HCEC 1CT (cell line): ENCODE data around the gene HSPA12A.

Experiments
- DNase-seq: peaks from one replicate; pipeline ENCODE4 v3.0.0-alpha.2; 2017

HSPA12A gene, protein sequence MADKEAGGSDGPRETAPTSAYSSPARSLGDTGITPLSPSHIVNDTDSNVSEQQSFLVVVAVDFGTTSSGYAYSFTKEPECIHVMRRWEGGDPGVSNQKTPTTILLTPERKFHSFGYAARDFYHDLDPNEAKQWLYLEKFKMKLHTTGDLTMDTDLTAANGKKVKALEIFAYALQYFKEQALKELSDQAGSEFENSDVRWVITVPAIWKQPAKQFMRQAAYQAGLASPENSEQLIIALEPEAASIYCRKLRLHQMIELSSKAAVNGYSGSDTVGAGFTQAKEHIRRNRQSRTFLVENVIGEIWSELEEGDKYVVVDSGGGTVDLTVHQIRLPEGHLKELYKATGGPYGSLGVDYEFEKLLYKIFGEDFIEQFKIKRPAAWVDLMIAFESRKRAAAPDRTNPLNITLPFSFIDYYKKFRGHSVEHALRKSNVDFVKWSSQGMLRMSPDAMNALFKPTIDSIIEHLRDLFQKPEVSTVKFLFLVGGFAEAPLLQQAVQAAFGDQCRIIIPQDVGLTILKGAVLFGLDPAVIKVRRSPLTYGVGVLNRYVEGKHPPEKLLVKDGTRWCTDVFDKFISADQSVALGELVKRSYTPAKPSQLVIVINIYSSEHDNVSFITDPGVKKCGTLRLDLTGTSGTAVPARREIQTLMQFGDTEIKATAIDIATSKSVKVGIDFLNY

DNA sequence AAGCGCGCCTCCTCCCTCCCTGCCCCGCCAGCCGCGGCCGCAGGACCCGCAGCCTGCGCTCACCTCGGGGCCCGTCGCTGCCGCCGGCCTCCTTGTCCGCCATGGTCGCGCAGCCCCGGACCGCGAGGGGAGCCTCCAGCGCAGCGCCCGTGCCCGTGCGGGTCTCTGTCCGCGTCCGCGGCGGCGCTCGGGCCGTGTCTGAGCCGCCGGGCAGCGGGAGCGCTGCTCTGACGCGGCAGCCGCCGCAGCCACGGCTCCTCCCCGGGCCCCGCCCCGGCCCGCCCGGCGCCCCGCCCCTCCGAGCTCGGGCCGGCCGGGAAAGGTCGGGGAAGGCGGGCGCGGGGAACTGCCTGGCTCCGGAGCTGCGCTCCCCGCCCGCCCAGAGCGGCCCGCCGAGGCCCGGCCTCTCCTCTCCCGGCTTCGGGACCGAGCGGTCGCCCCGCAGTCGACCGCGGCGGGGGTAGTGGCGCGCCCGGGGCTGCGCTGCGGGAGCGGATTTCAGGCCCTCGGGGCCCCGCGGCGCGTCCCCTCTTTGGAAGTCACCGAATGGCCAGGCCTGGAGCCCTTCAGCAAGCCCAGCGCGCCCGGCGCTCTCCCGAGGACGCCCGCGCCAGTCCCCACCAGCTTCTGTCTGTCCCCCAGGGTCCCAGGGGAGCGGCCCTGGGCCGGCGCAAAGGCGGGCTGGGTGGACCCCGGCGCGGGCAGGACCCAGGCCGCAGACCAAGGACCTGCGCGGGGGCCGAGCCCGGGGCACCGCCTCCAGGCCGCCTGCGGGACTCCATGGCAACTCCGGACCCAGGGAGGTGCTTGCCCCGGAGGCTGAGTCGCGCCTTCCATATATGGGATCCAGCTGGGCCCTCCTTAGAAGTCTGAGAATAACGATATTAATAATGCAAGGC, at the start of gene HSPA12A:
Gene HSPA12A (minus strand): TSS at position 200 of the 899 bp plus-strand sequence. CDS start 97 bp downstream, at position 103.
- peak; percentile 87 for DNase-seq

DNA sequence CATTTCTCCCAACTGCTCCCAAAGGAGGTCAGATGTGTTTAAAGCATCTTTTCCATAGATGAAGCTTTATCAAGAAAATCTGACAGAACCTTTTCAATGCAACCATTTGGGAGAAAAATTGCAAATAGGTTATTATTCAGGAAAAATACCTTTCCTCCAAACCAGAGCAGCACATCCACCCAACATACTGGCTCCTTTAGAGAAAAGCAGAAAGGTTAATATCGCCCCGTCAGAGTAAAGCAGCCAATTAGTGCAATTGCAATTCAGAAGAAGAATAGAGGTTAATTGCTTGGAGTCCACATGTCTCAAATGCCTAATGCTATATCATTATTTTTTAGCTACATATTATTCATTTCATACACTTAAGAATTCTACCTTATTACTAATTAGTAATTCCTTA, 48.9 kb upstream of the HSPA12A start:
- no peak for DNase-seq

DNA sequence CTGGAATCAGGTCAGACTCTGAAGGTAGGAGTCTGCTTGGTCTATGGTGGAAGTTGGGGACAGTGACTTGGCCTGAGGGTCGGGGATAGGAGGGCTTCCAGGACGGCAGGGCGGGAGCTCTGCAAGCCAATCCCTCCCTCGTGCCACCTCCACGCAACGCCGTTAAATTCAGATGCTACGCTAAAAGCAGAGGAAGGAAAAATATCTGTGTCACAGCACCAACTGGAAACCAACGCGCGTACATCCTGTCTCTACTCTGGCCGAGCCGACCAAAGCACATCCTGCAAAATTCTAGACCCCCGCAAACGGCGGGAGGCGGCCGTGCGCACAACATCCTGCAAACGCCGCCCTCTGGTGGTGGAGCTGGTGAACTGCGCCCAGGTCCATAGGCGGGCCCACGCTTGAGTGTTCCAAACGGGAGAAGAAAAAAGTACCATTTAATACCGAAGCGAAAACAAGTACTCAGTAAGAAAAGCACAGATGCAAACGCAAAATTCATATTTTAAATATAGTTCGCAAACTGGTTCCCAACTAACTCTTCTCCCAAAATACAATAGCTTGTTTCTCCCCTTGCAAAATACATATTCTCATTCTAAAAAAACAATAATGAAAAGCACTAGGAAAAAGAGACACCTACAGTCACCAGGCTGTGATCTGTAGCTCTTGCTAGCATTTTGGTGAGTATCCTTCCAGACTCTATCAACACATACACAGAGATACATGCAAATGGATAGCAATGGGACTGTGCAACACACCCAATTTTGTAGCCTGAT, 45.7 kb upstream of the HSPA12A start:
- peak; percentile 50 for DNase-seq

DNA sequence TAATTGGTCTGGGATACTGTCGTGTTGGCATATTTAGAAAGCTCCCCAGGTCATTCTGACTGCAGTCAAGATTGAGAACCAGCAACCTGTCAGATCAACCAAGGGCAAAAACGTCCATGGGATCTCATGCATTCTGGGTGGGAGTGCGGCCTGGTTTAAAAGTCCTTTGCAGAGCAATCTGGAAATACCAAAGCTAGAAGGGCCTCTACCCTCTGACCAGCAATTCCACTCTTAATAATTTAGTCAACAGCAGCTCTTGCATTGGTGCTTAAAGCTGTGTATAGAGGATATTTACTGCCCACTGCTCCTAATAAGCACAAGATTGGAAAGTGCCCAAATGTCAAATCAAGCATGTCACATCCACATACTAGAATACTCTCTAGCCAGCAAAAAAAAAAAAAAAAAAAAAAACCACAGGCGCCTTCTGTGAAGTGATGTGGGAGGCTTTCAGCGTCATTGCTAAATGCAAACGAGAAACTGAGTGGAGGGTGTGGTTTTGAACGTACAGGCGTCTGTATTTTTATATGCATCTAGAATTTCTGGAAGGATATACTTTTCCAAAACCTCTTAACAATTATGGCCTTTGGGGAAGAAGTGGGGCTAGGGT, 44.8 kb upstream of the HSPA12A start:
- DNase-seq = no peak

DNA sequence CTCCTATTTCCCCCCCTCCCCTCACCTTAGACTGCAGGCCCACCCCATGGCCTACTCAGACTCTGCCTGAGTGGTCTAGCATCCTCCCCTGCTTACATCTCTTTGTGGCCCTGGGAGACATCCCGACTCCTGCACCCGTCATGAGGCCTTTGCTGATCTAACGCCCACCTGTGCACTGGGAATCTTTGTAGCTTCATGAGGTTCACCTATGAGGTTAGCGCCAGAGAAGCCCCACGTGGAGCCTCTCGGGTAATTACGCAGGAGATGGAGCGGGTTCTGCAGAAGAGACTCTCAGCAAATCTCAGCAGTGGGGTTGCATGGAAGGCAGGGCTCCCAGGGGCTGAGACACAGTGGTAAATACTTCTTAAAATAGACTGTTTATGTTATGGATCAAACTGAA, 43.5 kb upstream of the HSPA12A start:
- DNase-seq = no peak

DNA sequence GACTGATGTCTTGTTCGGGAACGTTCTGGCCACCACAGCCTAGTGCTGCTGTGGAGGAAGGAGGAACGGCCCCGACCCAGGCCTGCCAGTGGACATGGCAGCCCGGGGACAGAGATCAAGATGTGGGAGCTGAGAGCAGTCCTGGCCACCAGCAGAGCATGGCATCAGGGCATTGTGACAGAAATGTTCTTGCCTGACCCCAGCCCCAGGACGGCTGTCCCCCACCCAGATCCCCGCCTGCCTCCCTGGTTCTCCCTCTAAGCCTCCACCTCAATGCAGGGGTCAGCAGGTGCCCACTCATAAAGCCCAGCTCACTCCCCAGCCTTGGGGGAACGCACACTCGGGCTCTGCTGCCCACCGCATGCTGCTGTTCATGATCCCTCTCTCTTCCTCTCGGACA, 42.9 kb upstream of the HSPA12A start:
- no peak for DNase-seq

DNA sequence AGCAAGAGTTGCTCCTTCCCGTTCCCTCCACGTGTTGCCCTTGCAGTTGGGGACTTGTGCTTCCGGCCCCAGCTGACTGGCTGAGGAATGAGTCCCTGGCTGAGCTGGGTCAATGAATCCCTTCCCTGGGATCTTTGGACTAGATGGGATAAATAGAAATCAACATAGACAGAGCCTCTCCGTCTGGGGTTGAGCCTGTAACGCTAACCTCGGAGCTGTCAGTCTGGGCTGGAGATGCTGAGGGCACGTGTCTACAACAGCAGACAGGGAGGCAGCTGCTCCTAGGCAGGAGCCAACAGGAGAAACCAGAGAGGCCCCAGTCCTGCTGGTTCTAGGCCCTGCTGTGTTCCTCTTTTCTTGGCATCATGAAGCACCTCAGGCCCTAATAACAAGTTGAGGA, 42.3 kb upstream of the HSPA12A start:
- no peak for DNase-seq

DNA sequence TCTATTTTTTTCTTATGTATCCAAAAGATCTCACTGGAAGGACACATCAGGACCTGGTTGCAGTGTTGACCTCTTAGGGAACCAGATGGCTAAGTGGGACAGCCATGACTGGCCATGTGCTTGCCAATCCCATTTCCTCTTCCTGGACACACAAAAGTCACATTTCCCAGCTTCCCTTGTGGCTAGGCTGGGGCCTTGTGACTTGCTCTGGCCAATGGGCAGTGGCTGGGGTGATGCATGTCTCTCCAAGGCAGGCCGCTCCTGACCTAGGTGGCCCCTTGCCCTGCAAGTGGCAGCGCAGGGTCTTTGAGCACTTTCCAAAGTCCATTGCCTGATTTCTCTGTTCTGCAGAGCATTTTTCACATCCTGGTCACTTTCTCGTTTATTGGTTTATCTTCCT, 41.7 kb upstream of the HSPA12A start:
- no peak for DNase-seq

DNA sequence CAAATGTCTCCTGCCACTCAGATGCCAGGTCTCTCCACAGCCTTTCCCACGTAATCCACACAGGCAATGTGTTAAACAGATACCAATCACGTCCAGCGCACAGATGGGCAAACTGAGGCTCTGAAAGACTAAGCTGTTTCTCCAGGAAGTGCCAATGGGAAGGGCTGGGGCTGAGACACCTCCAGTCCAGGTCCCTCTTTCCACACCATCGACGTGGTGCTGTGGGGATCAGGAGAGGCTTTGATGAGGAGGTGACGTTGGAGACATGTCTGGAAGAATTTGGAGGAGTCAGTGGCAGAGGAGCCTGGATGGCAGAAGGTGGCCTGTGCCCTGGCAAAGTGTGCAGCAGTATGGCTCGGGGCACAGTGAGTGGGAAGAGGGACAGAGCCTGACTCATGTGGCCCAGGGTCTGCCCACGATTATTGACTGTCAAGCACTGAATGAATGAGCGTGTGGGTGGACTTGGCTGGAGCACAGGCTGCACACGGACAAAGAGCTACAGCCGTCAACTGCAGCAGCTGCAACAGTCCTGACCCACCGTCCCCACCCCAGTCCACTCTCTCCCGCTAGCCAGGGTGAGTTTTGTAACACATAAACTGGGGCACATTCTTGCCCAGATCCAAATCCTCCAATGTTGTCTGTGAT, 40.8 kb upstream of the HSPA12A start:
- no peak for DNase-seq

DNA sequence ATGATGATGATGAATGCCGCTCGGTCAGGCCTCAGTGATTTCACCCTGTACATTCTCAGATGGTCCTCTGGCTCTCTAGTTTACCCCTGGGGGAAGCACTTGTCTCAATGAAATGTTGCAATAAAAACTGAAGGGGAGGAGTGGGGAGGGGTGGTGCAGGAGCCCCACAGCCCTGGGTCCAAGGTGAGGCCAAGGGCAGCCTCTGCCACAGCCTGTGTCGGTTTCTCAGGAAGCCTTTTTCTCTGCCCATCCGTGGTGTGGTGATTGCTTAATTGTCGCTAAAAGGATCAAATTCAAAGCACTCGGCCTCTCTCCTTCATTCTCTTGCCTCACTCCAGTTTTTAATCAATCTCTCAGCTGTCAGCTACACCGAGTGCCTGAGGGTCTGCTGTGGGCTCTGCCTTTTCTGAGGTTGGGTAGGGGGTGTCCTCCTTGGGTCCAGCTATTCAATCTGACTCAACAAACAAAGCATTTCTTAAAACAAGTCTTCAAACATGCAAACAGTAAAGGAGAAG, 39.1 kb upstream of the HSPA12A start:
- DNase-seq = no peak

DNA sequence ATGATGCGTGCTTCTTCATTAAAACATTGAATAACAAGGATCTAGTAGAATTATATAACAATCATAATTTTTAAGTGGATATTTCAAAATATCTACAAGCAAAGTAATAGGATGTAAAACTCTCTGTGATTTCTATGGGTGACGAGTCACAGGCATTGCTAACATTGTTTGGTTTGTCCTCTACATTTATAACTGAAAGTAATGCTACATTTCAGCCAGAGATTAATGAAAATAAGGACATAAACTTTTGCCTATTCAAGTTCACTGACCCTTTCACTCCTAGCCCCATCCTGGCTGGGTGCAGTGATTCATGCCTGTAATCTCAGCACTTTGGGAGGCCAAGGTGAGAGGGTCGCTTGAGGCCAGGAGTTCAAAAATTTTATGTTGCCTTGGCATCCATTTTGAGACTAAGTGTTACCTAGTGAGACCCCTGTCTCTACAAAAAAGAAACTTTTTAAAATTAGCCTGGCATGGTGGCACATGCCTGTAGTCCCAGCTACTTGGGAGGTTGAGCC, 38.4 kb upstream of the HSPA12A start:
- no peak for DNase-seq

DNA sequence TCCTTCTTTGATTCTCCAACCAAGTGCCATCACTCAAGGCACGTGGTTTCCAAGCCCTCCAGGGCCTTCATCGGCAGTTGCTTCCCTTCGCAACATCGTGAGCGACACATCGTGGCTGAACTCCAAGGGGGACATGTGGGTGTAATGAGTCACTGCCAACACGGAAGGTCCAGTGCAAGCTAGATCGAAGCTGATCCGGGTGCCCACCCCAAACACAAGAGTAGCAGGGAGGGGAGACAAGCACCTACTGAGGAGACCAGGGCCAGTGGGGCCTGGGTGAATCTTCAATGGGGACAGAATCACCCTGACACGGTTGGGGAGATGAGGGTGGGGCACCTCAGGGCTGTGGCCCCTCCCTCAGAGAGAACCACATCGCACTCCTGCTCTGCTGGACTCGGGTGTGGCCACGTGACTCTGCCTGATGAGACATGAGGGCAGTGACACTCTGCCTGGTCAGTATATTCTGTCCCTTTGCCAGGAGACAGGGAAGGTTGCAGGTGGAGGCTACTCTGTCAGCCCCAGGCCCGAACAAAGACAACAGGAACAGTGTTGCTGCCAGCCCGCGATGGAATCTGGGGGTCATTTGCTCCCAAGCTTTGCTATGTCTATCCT, 36.8 kb upstream of the HSPA12A start:
- DNase-seq = no peak

DNA sequence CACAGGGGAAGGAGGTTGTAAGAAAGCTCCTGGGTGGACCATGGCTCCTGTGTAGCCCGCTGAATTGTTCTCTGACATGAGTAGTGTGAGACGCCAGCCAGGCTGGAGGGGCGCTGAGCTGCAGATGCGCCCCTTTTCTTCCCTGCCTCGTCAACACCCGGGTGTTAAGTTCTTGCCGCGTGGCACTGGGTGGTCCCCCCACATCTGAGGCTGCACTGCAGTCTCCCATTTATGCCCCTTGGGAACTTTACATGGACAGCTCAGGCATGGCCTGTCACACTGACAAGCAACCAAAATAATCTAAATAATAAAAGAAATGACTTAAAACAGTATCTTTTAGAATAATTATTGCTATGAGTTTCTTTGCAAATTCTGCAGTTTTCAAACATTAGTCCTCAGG, 34.6 kb upstream of the HSPA12A start:
- no peak for DNase-seq

DNA sequence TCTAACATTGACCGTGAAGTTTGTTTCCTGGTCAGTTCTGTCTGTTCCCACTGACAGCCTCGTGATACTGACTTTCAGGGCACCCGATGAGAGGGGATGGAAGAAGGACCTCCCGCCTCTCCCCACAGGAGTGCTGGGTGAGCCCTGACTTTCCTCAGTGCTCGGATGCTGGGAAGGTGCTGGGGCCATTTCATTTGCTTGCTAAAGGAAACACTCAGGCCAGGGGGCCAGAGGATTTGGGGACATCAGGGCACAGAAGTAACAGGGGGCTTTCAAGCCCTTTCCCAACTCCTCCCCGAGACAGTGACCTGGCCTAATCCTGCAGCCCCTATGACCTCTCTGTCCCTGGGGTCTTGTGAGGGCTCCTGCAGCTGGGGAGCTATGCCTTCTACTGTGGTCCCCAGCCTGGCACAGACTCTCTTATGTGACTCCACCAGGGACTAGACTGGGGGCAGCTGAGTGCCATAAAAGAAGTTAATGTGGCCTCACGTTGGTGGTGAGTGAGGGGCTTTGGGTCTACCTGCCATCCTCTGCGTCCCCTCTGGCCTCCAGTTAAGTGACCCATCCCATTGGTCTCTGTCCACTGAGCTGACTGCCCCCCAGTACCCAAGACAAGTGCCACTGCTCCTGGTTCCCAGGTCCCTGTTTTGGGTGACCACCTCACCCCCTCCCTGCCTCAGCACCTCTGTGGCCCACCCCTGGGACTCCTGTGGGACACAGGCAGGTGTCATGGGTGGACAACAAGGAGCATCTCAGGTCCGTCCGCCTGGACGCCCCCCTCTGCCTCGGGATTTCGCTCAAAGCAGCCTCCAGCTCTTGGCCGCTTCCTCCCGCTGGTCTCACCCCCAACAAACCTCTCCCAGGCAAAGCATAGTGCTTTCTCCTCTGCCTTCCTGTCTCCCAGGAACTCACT, 33.4 kb upstream of the HSPA12A start:
- DNase-seq = no peak

DNA sequence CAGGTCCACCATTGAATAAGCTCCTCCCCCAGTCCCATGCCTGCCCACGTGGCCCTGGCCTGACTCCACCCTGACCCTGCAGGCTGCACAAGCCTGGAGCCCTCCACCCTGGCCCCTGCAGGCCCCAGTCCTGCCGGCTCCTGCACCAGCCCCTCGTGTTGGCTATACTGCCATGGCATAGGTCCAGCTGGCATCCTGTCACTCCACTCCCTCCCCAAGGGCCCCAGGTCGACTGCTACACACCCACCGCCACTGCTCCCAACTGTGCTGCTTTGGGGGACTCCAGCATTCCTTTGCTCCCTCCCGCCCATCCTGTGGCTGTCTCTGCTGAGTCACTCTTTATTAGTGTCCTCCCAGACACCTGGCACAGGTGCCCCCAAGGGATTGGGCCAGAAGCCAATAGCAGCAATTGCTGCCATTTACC, 32.4 kb upstream of the HSPA12A start:
- DNase-seq = no peak

DNA sequence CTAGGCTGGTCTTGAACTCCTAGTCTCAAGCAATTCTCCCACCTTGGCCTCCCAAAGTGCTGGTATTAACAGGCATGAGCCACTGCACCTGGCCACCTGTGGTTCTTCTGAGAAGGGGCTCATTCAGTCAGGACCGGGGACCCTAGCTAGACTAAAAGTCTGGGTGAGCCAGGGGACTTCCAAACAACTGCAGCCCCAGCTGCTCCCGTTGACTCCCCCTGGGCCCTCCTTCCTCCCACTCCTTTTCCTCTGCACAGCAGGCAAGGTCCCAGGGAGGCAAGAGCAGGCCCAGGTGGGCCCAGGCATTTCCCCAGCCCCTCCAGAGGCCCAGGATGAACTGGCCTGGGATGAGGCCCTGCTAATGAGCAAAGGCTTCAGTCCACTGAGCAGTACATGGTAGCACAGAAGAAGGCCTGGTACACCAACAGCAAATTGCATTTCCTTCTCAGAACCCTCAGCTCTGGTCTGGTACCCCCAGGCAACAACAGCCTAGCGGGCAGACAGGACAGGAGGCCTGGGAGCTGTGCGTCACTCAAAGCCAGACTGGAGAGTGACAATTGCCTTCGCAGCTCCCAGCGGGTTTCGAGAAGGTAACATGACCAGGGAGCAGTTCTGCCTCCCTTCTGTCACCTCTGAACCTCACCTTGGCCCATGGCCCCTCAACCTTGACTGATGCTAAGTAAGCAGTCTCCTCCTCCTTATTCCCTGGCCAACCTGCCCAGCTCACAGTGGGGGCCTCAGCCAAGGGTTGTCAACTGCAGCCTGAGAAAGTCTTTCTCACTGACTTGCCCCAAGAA, 30.7 kb upstream of the HSPA12A start:
- DNase-seq = no peak

DNA sequence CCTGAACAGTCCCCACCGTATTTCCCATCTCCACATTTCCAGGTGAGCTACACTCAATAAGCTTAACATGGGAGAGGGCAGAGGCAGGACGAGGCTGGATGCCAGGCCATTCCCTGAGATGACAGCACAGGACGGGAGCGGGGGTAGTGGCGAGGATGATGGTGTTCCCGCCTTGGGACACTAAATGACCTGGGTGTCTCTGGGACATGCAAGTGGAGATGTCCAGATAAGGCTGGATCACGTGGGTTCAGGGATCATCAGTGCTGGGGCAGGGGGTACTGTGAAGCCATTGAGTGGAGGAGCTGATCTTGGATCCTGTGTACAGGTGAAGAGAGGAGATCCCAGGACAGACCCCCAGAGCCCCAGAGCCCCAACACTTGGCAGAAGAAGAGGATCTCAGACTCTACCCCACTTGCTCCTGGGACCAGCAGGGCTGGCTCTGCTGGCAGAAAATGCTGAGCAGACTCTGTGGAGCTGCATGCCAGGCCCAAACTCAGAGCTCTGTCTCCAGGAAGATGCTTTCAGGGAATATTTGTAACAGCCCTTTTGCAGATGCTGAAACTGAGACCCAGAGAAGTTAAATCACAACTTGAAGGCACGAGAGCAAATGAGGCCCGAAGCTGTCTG, 29.7 kb upstream of the HSPA12A start:
- no peak for DNase-seq
